Endodermal cell (in vitro differentiated cells): ENCODE data around the gene HOATZ. TPM values are rescaled to one million over a fixed set of nuclear protein-coding genes. Genes with fewer than 3 reads are reported as not detected.

Source experiments
- DNase-seq: peaks from one replicate; pipeline ENCODE4 v3.0.0-alpha.2; 2017
- H3K27ac ChIP-seq: 2 replicates; pipeline ENCODE4 v1.5.1; 2013; ENCODE audit warnings: mild to moderate bottlenecking, low read depth, low read length, moderate library complexity
- H3K27me3 ChIP-seq: 2 replicates; pipeline ENCODE4 v1.6.1; 2013; ENCODE audit warnings: mild to moderate bottlenecking, low read length, moderate library complexity; ENCODE audit not compliant: insufficient read depth, control insufficient read depth, poor library complexity, severe bottlenecking
- H3K36me3 ChIP-seq: 2 replicates; pipeline ENCODE4 v1.7.0; 2013; ENCODE audit warnings: mild to moderate bottlenecking, low read length, moderate library complexity; ENCODE audit not compliant: control insufficient read depth, insufficient read depth
- H3K4me1 ChIP-seq: one replicate; pipeline ENCODE4 v1.7.0; 2013; ENCODE audit warnings: low read length; ENCODE audit not compliant: control insufficient read depth, insufficient read depth
- H3K4me3 ChIP-seq: 2 replicates; pipeline ENCODE4 v1.5.1; 2013; ENCODE audit warnings: mild to moderate bottlenecking, low read length, moderate library complexity
- H3K9ac ChIP-seq: 2 replicates; pipeline ENCODE4 v1.6.1; 2013; ENCODE audit warnings: mild to moderate bottlenecking, low read length, moderate library complexity; ENCODE audit not compliant: poor library complexity, severe bottlenecking; ENCODE audit errors: extremely low read depth
- H3K9me3 ChIP-seq: 2 replicates; pipeline ENCODE4 v1.6.1; 2013; ENCODE audit warnings: mild to moderate bottlenecking, low read length, moderate library complexity; ENCODE audit not compliant: control insufficient read depth
- H3K27ac Mint-ChIP-seq: 2 replicates; pipeline ENCODE4 v1.8.0; 2020; ENCODE audit warnings: mixed read lengths
- H3K27me3 Mint-ChIP-seq: 2 replicates; pipeline ENCODE4 v1.8.0; 2021; ENCODE audit warnings: mild to moderate bottlenecking, mixed read lengths; ENCODE audit not compliant: insufficient read depth
- H3K36me3 Mint-ChIP-seq: 2 replicates; pipeline ENCODE4 v1.8.0; 2020; ENCODE audit warnings: low read depth, mixed read lengths
- H3K4me1 Mint-ChIP-seq: 2 replicates; pipeline ENCODE4 v1.8.0; 2020; ENCODE audit warnings: mixed read lengths
- H3K4me3 Mint-ChIP-seq: 2 replicates; pipeline ENCODE4 v1.8.0; 2020; ENCODE audit warnings: mild to moderate bottlenecking, moderate library complexity, mixed read lengths
- H3K9me3 Mint-ChIP-seq: 2 replicates; pipeline ENCODE4 v1.8.0; 2020; ENCODE audit warnings: mild to moderate bottlenecking, mixed read lengths
- WGBS, 2 experiments: methylation state at CpG; one replicate each; pipeline versions ENCODE4 v1.1.5 to v1.1.7; 2013; ENCODE audit warnings: missing lambda C conversion rate in 2 of 2, mixed read lengths in 1 of 2; ENCODE audit not compliant: insufficient coverage in 1 of 2, insufficient read length in 1 of 2; 5-methylcytosine and 5-hydroxymethylcytosine counted together
- microRNA-seq: library from miRNA; unstranded; fragments of <30 nt; microRNA quantifications from one replicate; pipeline ENCODE4 v1.2.0, GENCODE V29; 2020; ENCODE audit warnings: borderline microRNAs expressed
- total RNA-seq, 2 donors: library from RNA; stranded (reverse); fragmentation: NEBNext Ultra II Directional in 1 of 2; extraction: Animal tissue kit (Norgen Biotek cat#: 25700) in 1 of 2; gene quantifications; 2 replicates in 1 of 2; 3 replicates in 1 of 2; pipeline ENCODE4 v1.2.1, GENCODE V29; 2021
- TF ChIP-seq, protein P1 (sequence below): fragments of 200-600 bp; sonication (generic); conservative IDR thresholded peaks from 2 replicates; pipeline ENCODE4 v1.5.0; 2021; ENCODE audit warnings: antibody characterized with exemption, mild to moderate bottlenecking

Gene HOATZ
- total RNA-seq, 2 donors from 2014 or later: 0.89 TPM; not detected in 1

DNA sequence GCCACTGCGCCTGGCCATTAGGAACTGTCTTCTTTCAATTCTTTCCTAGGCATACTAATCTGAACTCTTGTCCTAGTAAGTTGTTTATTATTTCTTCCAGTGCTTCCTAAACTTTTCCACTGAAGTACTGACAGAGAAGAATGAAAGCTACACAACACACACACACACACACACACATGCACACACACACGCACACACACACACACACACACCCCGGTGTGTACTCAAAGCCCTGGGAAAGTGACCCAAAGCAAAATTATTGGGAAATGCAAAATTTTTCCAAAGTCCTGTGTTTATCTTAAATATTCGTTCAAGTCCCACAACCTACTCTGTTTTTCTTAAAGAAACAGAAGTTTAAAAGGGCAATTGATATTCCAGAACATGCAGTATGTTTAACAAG is 68.3 kb downstream of the HOATZ start:
- Histone ChIP-seq H3K9me3 (peaks cover 2% of the 10 kb centered on the region), H3K9ac (no peak overlapping the region), H3K4me1 (peaks cover 3% of the 10 kb centered on the region), H3K36me3 (no peaks in the 10 kb centered on the region), H3K27ac (no peak overlapping the region), H3K4me3 (no peak overlapping the region), H3K27me3 (no peaks in the 10 kb centered on the region)
- Mint-ChIP-seq H3K4me3 (no peak overlapping the region), H3K9me3 (peaks cover 6% of the 10 kb centered on the region), H3K27ac (no peak overlapping the region), H3K4me1 (peaks cover 22% of the 10 kb centered on the region), H3K36me3 (no peaks in the 10 kb centered on the region), H3K27me3 (no peaks in the 10 kb centered on the region)
- 89 to 100% methylated on average over 1 to 4 of the region's 4 CpGs for WGBS, 2 experiments
- TF ChIP-seq, protein P1, sequence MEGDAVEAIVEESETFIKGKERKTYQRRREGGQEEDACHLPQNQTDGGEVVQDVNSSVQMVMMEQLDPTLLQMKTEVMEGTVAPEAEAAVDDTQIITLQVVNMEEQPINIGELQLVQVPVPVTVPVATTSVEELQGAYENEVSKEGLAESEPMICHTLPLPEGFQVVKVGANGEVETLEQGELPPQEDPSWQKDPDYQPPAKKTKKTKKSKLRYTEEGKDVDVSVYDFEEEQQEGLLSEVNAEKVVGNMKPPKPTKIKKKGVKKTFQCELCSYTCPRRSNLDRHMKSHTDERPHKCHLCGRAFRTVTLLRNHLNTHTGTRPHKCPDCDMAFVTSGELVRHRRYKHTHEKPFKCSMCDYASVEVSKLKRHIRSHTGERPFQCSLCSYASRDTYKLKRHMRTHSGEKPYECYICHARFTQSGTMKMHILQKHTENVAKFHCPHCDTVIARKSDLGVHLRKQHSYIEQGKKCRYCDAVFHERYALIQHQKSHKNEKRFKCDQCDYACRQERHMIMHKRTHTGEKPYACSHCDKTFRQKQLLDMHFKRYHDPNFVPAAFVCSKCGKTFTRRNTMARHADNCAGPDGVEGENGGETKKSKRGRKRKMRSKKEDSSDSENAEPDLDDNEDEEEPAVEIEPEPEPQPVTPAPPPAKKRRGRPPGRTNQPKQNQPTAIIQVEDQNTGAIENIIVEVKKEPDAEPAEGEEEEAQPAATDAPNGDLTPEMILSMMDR: no peak
- no peak for DNase-seq

DNA sequence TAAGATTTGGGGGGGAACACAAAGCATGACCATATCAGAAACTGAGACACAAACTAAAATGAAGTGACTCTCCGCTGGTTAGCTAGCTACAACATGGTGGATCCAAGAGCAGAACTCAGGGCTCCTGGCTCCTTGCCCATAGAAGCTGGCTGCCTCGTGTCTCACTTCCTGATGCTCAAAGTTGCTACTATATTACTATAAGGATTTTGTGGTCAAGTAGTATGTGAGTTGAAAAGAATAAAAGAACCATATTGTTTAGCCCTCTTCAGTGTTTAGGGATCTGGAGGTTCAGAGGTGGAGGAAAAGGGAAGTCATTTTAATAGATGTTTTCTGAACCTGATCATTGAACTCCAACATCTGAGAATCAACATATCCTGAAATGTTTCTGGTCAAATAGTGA is 70.8 kb downstream of the HOATZ start:
- Mint-ChIP-seq H3K27me3 (no peaks in the 10 kb centered on the region), H3K9me3 (peaks cover 7% of the 10 kb centered on the region), H3K36me3 (no peaks in the 10 kb centered on the region), H3K4me3 (no peak overlapping the region), H3K27ac (no peak overlapping the region), H3K4me1 (peaks cover 28% of the 10 kb centered on the region)
- Histone ChIP-seq H3K9me3 (peaks cover 5% of the 10 kb centered on the region), H3K9ac (no peak overlapping the region), H3K4me1 (peaks cover 4% of the 10 kb centered on the region), H3K36me3 (no peaks in the 10 kb centered on the region), H3K4me3 (no peak overlapping the region), H3K27ac (no peak overlapping the region), H3K27me3 (no peaks in the 10 kb centered on the region)
- TF ChIP-seq, protein P1: no peak
- DNase-seq: no peak
- 99 to 100% methylated on average over 1 to 2 of the region's 2 CpGs for WGBS, 2 experiments

DNA sequence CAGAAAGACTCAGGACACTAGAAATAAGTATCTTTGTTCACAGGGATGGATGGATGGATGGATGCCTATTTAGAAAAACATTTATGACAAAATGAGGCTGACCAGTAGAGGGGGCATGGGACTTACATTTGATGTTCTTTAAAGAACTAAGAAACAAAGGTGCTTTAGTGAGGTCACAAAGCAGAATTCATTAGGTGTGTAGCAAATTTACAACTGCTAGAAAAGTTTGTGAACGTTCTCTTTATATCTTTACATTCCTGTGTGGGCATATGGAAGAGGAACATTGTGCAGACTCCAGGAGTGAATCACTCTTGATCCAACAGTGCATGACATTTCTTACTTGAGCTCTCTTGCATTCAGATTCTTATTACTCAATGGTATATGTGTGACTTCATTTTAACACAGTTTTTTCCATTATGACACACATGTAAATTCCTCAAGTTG is 71.8 kb downstream of the HOATZ start:
- H3K9ac ChIP-seq: no peak overlapping the region
- no peaks in the 10 kb centered on the region for H3K27me3 Mint-ChIP-seq
- H3K36me3 Mint-ChIP-seq: no peaks in the 10 kb centered on the region
- WGBS, 2 experiments: 17 to 19% methylated on average over 1 of the region's 1 CpG
- no peak overlapping the region for H3K27ac ChIP-seq
- TF ChIP-seq, protein P1: peak; percentile 82
- peaks cover 5% of the 10 kb centered on the region for H3K9me3 ChIP-seq
- no peak for DNase-seq
- H3K4me1 ChIP-seq: peaks cover 4% of the 10 kb centered on the region
- H3K9me3 Mint-ChIP-seq: peaks cover 7% of the 10 kb centered on the region
- no peaks in the 10 kb centered on the region for H3K36me3 ChIP-seq
- H3K4me1 Mint-ChIP-seq: peaks cover 21% of the 10 kb centered on the region
- no peaks in the 10 kb centered on the region for H3K27me3 ChIP-seq
- H3K4me3 ChIP-seq: no peak overlapping the region
- no peak overlapping the region for H3K4me3 Mint-ChIP-seq
- H3K27ac Mint-ChIP-seq: no peak overlapping the region

Small RNAs within 50 kb of the gene (microRNA-seq; reads per million reads assigned to microRNA genes)
- gene MIR34B (10.5 reads per million, percentile 45 among the genes with 10 or more reads in this experiment), gene MIR34C (135 reads per million, percentile 77 among the genes with 10 or more reads in this experiment)

Other genes starting within 250 kb of the HOATZ start
- gene POU2AF3, start 216.2 kb upstream of the HOATZ start, total RNA-seq: 1 to 10 TPM in 1 of 2 donors, under 1 TPM in 1; 0.55 to 1.8 TPM
- under 1 TPM; 0.46 to 0.77 TPM for gene POU2AF1, start 135.5 kb upstream of the HOATZ start, total RNA-seq
- not detected for gene BTG4, start 2.4 kb upstream of the HOATZ start, total RNA-seq
- 1 to 10 TPM; 1.1 to 1.5 TPM for gene LAYN, start 25.9 kb downstream of the HOATZ start, total RNA-seq
- gene SIK2, start 87.7 kb downstream of the HOATZ start, total RNA-seq: 10 to 100 TPM; 13.2 to 13.4 TPM